ENCODE measurements around the gene MGRN1.

GRCh38 chr16:4700380-4700996, 75.9 kb downstream of the MGRN1 start:
- no peak for TF ChIP-seq TCF7L2 (IDR thresholded peaks at IDR 0.05; ENCODE audit: low read depth, low read length)
- no peak for TF ChIP-seq POLR2A (IDR thresholded peaks at IDR 0.05; ENCODE audit: insufficient read depth in 1 of 2, low read depth in 2 of 2, low read length in 2 of 2)
- TF ChIP-seq ZNF274 (CRISPR knock-in tag; IDR thresholded peaks at IDR 0.05), result no peak
- TF ChIP-seq ZFP41 (CRISPR knock-in tag; IDR thresholded peaks at IDR 0.05; ENCODE audit: borderline replicate concordance), result no peak
- TF ChIP-seq PITX1 (CRISPR knock-in tag; IDR thresholded peaks at IDR 0.05), result no peak
- TF ChIP-seq ATF3 (CRISPR knock-in tag; IDR thresholded peaks at IDR 0.05), result no peak
- TF ChIP-seq, protein P1, sequence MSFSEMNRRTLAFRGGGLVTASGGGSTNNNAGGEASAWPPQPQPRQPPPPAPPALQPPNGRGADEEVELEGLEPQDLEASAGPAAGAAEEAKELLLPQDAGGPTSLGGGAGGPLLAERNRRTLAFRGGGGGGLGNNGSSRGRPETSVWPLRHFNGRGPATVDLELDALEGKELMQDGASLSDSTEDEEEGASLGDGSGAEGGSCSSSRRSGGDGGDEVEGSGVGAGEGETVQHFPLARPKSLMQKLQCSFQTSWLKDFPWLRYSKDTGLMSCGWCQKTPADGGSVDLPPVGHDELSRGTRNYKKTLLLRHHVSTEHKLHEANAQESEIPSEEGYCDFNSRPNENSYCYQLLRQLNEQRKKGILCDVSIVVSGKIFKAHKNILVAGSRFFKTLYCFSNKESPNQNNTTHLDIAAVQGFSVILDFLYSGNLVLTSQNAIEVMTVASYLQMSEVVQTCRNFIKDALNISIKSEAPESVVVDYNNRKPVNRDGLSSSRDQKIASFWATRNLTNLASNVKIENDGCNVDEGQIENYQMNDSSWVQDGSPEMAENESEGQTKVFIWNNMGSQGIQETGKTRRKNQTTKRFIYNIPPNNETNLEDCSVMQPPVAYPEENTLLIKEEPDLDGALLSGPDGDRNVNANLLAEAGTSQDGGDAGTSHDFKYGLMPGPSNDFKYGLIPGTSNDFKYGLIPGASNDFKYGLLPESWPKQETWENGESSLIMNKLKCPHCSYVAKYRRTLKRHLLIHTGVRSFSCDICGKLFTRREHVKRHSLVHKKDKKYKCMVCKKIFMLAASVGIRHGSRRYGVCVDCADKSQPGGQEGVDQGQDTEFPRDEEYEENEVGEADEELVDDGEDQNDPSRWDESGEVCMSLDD (CRISPR knock-in tag; IDR thresholded peaks at IDR 0.05; ENCODE audit: borderline replicate concordance), result no peak
- no peak for TF ChIP-seq CREM (IDR thresholded peaks at IDR 0.05)
- TF ChIP-seq CREM (CRISPR knock-in tag; IDR thresholded peaks at IDR 0.05), result no peak

Measured in HepG2 (cell line).